Transverse colon (tissue), 4 donors: ENCODE results near the gene PIGA. TPM values are rescaled to one million over a fixed set of nuclear protein-coding genes. Genes with fewer than 3 reads are reported as not detected.

Experiments used
- DNase-seq: peaks from one replicate; pipeline ENCODE4 v3.0.0-alpha.2; 2019
- H3K27ac ChIP-seq, 4 donors: fragments of 200-600 bp; sonication (generic); 2 replicates each; pipeline ENCODE4 v1.5.1; 2016 to 2018; ENCODE audit warnings: inconsistent platforms in 4 of 4
- H3K27me3 ChIP-seq: fragments of 200-600 bp; sonication (generic); 2 replicates; pipeline ENCODE4 v1.5.1; 2017; ENCODE audit warnings: inconsistent platforms
- H3K36me3 ChIP-seq, 4 donors: fragments of 200-600 bp; sonication (generic); 2 replicates each; pipeline ENCODE4 v1.5.1; 2017 to 2019; ENCODE audit warnings: inconsistent platforms in 4 of 4
- H3K4me1 ChIP-seq, 4 donors: fragments of 200-600 bp; sonication (generic); 2 replicates each; pipeline ENCODE4 v1.5.1; 2017 to 2020; ENCODE audit warnings: inconsistent platforms in 4 of 4
- H3K4me3 ChIP-seq, 4 donors: fragments of 200-600 bp; sonication (generic); 1 replicate in 1 of 4; 2 replicates in 3 of 4; pipeline versions ENCODE4 v1.5.1 to v1.6.1; 2017 to 2019; ENCODE audit warnings: inconsistent platforms in 4 of 4
- H3K9me3 ChIP-seq, 2 donors: fragments of 200-600 bp; sonication (generic); 2 replicates each; pipeline ENCODE4 v1.5.1; 2017 to 2019; ENCODE audit warnings: inconsistent platforms in 2 of 2
- EP300 ChIP-seq: sonication (generic); formaldehyde crosslinking; IDR thresholded peaks from one replicate; pipeline ENCODE4 v1.6.1; 2017; ENCODE audit warnings: antibody characterized with exemption, low read depth
- POLR2A ChIP-seq: fragments of 450-650 bp; IDR thresholded peaks from one replicate; pipeline ENCODE4 v1.6.1; 2016; ENCODE audit warnings: antibody characterized with exemption, mild to moderate bottlenecking, moderate library complexity
- POLR2AphosphoS5 ChIP-seq, 3 donors: sonication (generic); formaldehyde crosslinking; IDR thresholded peaks; one replicate each; pipeline ENCODE4 v1.6.1; 2016; ENCODE audit warnings: antibody characterized with exemption in 3 of 3
- WGBS, 2 donors: methylation state at CpG; one replicate each; pipeline ENCODE4 v1.1.5; 2018; ENCODE audit warnings: low coverage in 1 of 2; 5-methylcytosine and 5-hydroxymethylcytosine counted together
- in situ Hi-C, 4 donors: fragments of 200-750 bp; cut with MboI; loops; one replicate each; pipeline versions ENCODE4 v1.15.0 to v1.15.1; 2017; ENCODE audit warnings: low sequenced_read_pairs in 3 of 4, low pct_ligation_motif_present in 1 of 4, low pct_unique_long_range_greater_than_20kb in 1 of 4
- intact Hi-C: fragments of 100-400 bp; cut with DNase I; formaldehyde crosslinking; loops from one replicate; pipeline ENCODE4 v1.15.1; 2023; ENCODE audit warnings: low total_unique reads
- total RNA-seq, 4 donors: library from RNA; depleted of rRNA; stranded (reverse); fragments of >200 nt; gene quantifications; one replicate each; pipeline ENCODE4 v1.1.0, GENCODE V29; 2016
- TF ChIP-seq, protein P1 (sequence below), 5 experiments: fragments of 200-600 bp in 3 of 5; fragments of 450-650 bp in 2 of 5; sonication (generic) in 3 of 5; IDR thresholded peaks; 1 replicate in 2 of 5; 2 replicates in 3 of 5; pipeline ENCODE4 v1.5.1; 2016 to 2017; ENCODE audit warnings: antibody characterized with exemption in 5 of 5, inconsistent platforms in 3 of 5, mild to moderate bottlenecking in 2 of 5, moderate library complexity in 1 of 5

PIGA gene
- total RNA-seq, 4 donors from 2014 or later = 6.6 to 53.9 (median 12.7) TPM

DNA sequence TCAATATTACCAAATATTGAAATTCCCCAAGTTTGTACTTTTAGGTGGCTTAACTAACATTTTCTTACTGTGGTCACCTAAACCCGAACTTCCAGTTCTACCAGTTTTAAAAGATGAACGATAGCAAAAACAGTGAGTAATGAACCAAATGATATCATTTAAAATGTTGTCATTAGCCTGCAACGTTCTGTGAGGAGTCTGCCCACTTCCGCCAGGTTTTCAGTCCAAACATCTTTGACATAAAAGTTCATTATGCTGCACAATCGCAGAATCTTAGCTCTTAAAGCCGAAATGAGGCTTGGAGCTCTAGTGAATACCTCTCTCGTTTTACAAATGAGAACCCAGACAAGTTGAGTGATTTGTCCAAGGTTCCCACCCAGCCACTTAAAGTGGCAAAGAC lies 762 bp downstream of the PIGA start:
- Histone ChIP-seq H3K9me3 (no peaks in the 10 kb centered on the region), H3K4me3 (peak overlapping the region; percentile 54 to 89 (median 66)), H3K4me1 (peaks cover 0 to 8% (median 2%) of the 10 kb centered on the region in 4 donors), H3K27me3 (no peaks in the 10 kb centered on the region), H3K27ac (peak overlapping the region; percentile 79 to 93 (median 88)), H3K36me3 (no peaks in the 10 kb centered on the region)
- DNase-seq = no peak
- in situ Hi-C loops (loop anchor here in 2 of 4 donors (25.0 kb wide), 2 partner anchors 128 to 353 kb away; no protein-coding TSS in a partner anchor), intact Hi-C loops (no loop called here)
- 10 to 34% methylated on average over 3 to 7 of the region's 7 CpGs for WGBS, 2 donors
- no peak for TF ChIP-seq POLR2A

DNA sequence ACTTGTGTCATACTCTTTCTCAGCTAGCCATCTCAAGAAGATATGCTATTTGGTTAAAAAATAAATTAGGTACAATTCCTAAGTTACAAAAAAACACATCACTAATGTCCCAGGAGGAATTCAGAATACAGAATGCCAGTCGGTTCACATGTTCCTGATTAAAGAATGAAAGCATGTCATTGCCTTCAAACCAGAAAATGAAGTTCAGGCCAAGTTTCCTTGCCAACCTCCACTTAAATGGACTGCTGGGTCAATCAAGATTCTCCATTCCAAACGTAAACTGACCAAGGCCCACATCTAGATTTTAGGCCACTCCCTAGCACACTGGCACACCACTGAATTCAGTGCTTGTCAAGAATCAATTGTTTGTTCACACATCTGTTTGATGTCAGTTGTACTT lies 6.5 kb downstream of the PIGA start:
- no peak for TF ChIP-seq POLR2A
- no peak for TF ChIP-seq EP300
- TF ChIP-seq POLR2AphosphoS5 (IDR thresholded peaks at IDR 0.05) = no peak
- TF ChIP-seq, protein P1, sequence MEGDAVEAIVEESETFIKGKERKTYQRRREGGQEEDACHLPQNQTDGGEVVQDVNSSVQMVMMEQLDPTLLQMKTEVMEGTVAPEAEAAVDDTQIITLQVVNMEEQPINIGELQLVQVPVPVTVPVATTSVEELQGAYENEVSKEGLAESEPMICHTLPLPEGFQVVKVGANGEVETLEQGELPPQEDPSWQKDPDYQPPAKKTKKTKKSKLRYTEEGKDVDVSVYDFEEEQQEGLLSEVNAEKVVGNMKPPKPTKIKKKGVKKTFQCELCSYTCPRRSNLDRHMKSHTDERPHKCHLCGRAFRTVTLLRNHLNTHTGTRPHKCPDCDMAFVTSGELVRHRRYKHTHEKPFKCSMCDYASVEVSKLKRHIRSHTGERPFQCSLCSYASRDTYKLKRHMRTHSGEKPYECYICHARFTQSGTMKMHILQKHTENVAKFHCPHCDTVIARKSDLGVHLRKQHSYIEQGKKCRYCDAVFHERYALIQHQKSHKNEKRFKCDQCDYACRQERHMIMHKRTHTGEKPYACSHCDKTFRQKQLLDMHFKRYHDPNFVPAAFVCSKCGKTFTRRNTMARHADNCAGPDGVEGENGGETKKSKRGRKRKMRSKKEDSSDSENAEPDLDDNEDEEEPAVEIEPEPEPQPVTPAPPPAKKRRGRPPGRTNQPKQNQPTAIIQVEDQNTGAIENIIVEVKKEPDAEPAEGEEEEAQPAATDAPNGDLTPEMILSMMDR (IDR thresholded peaks at IDR 0.05) = no peak
- no peak overlapping the region for H3K4me3 ChIP-seq
- no peak overlapping the region for H3K27ac ChIP-seq
- in situ Hi-C loops = loop anchor here in 2 of 4 donors (25.0 kb wide), 2 partner anchors 133 to 358 kb away; no protein-coding TSS in a partner anchor
- no peaks in the 10 kb centered on the region for H3K27me3 ChIP-seq
- intact Hi-C loops = no loop called here
- no peaks in the 10 kb centered on the region for H3K4me1 ChIP-seq
- no peak for DNase-seq
- 63 to 83% methylated on average over 1 to 2 of the region's 2 CpGs for WGBS, 2 donors
- H3K36me3 ChIP-seq = no peaks in the 10 kb centered on the region
- H3K9me3 ChIP-seq = no peaks in the 10 kb centered on the region

DNA sequence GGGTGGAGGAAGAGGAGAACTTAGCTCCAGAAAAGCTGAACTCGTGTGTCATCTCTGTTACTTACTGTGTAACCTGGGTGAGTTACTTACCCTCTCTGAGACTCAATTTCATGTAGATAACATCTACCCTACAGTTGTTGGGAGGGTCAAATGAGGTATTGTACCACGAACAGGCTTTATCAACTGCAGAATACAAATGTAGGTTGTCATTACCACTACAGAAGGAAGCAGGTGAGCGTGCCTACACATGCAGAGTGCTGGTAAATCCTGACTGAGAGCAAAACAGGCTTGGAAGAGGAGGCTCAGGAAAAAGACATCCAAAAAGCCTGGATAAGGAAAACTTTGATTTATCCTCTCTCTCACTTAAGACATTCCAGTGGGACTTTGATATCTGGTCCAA lies 7.2 kb downstream of the PIGA start:
- Histone ChIP-seq H3K4me3 (no peak overlapping the region), H3K4me1 (no peaks in the 10 kb centered on the region), H3K9me3 (no peaks in the 10 kb centered on the region), H3K27me3 (no peaks in the 10 kb centered on the region), H3K36me3 (no peaks in the 10 kb centered on the region), H3K27ac (no peak overlapping the region)
- DNase-seq = no peak
- WGBS, 2 donors = 69% methylated on average over 3 of the region's 3 CpGs; no CpG with 5 or more reads in 1 of the 2 donors
- in situ Hi-C loops (loop anchor here in 2 of 4 donors (25.0 kb wide), 2 partner anchors 134 to 359 kb away; no protein-coding TSS in a partner anchor), intact Hi-C loops (no loop called here)
- TF ChIP-seq POLR2A = no peak
- TF ChIP-seq, protein P1 (IDR thresholded peaks at IDR 0.05) = no peak
- no peak for TF ChIP-seq POLR2AphosphoS5 (IDR thresholded peaks at IDR 0.05)
- TF ChIP-seq EP300 = no peak

DNA sequence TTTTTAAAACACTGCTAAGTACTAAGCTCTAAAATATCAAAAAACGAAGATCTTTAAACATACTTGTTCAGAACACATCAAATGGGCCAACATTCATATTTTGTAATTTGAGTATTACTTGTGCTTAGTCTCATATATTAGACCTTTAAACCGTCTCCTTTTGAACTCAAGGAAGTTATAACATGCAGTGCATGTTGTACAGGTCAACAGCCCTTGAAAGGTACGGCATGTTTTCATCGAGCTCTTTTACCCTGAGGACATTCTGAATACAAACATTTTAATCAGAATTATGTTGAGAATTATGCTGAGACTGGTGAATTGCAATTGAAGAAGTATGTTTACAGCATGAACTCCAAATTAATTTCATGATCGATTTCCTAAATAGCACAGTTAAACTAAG lies 12.9 kb downstream of the PIGA start:
- H3K4me3 ChIP-seq = no peak overlapping the region
- H3K9me3 ChIP-seq = no peaks in the 10 kb centered on the region
- no peaks in the 10 kb centered on the region for H3K4me1 ChIP-seq
- DNase-seq = no peak
- H3K27me3 ChIP-seq = no peaks in the 10 kb centered on the region
- intact Hi-C loops (no loop called here), in situ Hi-C loops (no loop called here)
- no peaks in the 10 kb centered on the region for H3K36me3 ChIP-seq
- no peak overlapping the region for H3K27ac ChIP-seq
- TF ChIP-seq, protein P1 (IDR thresholded peaks at IDR 0.05) = no peak
- no peak for TF ChIP-seq POLR2AphosphoS5 (IDR thresholded peaks at IDR 0.05)
- no peak for TF ChIP-seq EP300
- no peak for TF ChIP-seq POLR2A
- WGBS, 2 donors = 64 to 94% methylated on average over 4 to 5 of the region's 5 CpGs

DNA sequence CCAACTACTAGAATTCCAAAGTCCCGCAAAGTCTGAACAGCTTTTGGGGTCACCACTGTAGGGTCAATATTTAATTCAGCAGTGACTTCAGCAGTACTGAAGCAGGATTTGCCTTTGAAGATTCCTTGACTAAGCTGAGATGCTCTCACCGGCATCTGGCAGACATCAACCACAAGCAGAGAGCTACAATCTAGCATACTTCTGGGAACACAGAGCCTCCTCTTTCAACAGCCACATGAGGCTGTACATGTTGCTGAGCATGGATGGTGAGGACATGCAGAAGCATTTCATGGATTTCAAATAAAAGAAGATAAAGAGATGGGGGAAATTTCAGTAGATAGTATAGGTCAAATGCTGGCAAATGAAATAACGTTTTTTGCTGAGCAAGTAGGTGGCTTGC lies 13.3 kb downstream of the PIGA start:
- intact Hi-C loops (no loop called here), in situ Hi-C loops (no loop called here)
- 76 to 86% methylated on average over 1 to 3 of the region's 3 CpGs for WGBS, 2 donors
- no peak overlapping the region for H3K27ac ChIP-seq
- no peaks in the 10 kb centered on the region for H3K27me3 ChIP-seq
- H3K4me3 ChIP-seq = no peak overlapping the region
- H3K9me3 ChIP-seq = no peaks in the 10 kb centered on the region
- DNase-seq = no peak
- no peaks in the 10 kb centered on the region for H3K36me3 ChIP-seq
- TF ChIP-seq EP300 (no peak), POLR2AphosphoS5 (IDR thresholded peaks at IDR 0.05) (no peak), POLR2A (no peak)
- TF ChIP-seq, protein P1 (IDR thresholded peaks at IDR 0.05) = no peak
- no peaks in the 10 kb centered on the region for H3K4me1 ChIP-seq
